DMS153 treated with DMSO at 0.1 percent for 48 hours (cell line): ENCODE measurements around the gene HOXB8.

ENCODE experiments used
- DNase-seq: peaks from one replicate; lab custom pipeline; 2025; ENCODE audit not compliant: unreplicated experiment; lab: John Stamatoyannopoulos, UW

The HOXB8 gene

GRCh38 chr17:48637323-48638260 lies 22.5 kb upstream of the HOXB8 start:
- DNase-seq, result no peak

DNA sequence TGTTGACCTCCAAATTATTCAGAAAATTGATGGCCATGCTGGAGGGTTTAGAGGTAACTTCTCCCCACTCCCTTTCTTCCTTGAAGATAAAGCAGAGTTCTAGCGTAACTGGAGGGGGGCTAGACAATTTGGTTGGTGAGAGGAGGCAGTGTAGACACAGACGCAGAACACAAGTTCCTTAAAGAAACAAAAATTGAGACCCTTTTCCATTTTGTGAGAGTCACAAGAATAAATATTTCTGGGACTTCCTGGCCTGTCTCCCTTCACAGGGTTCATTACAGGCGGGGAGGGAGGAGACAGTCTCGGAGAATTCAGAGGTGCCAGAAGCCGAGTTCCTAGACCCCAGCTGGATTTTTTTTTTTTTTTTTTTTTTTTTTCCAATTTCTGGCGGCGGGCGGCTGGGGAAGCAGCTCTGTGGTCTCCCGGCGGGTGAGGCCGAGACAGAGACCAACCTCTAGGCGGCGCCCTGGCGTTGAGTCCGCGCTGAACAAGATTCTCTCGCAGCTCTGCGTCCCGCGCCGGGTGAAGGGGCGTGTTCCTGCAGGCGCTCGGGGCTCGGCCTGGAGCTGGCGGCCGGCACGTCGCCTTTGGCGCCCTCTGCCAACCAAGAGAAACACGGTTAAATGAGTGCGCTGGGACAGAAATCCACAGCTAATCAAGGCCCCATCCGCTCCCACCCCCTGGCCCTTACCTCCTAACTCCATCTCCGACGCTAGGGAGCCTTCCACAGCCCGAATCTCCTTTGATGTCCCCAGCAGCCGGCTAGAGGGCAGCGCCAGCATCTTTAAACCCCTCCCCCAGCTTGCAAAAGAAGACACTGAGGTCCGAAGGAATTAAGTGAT lies 21.3 kb upstream of the HOXB8 start:
- no peak for DNase-seq

DNA sequence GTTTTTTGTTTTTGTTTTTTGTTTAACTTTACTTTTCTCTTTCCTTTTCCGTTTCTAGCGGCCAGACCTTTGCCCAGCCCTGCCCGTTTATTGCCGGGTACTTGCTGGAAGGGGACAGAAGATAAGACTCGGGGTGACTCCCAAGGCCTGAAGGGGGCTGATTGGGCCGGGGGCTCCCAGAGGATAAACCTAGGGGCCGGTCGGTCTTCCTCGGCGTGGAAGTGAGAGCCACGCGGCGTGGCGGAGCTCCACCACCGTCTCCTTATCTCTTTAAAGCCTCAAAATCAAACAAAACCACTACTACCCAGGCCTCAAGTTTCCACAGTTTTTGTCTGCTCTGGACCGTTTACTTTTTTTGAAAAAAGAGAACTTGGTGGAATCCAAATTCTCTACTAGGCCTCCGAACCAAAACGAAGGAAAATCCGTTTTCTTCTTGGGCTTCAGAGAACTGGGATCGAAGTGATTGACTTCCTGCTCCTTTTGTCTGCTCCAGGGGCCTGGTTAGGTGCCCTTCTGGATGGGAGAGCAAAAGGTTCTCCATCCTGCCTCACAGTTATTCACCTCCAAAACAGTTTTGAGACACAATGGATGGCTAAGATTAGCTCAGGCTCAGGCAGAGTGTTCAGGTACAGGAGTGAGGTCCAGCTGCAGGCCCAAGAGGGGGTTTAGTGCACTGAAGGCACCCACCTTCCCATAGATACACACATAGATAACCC lies 19.6 kb upstream of the HOXB8 start:
- no peak for DNase-seq

DNA sequence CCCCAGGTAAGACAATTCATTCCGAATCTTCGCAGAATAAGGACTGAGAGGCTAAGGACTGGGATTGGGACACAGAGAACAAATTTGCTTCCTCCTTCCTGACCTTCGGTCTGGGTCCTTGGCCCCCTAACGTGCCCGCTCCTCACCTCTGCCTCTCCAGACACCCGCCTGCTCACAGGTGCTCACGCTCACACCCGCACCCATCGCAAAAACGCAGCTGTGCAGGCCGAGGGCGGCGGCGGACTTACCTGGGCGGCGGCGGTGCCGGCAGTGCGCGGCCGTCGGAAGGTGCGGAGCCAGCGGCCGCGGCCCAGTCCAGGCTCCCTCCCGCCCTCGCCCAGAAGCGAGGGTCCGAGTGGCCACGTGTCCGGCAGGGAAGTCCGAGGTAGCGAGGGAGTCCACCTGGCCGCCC lies 18.2 kb upstream of the HOXB8 start:
- DNase-seq, result no peak

DNA sequence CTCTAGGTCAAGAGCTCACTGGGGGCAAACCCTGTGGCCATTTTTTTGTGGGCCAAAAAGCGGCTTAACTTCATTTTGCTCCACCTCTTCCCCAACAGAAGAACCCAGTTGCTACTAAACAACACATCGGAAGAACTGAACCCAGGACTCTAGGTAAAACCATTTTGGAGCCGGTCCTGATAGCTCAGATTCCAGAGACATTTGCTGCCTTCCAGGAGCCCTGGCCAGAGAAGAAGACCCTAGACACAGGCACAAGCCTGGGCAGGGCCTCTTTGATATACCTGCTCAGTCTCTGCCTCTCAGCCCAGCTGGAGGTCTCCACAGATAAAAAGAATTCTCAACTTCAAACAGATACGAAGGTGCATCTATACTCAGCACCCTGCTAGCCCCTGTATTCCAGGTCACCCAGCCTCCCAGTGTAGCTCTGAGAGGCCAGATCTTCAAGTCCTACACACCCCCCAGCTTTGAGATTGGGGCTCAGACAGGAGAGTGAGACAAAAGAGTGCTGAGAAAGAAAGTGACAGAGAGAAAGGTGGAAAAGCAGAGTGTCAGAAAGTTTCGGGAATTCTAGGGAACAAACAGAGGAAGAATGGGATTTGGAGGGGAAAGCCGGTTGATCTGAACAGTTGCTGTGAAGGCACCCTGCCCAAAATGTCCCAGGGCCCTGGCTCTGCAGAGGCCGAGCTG lies 17.6 kb upstream of the HOXB8 start:
- no peak for DNase-seq

DNA sequence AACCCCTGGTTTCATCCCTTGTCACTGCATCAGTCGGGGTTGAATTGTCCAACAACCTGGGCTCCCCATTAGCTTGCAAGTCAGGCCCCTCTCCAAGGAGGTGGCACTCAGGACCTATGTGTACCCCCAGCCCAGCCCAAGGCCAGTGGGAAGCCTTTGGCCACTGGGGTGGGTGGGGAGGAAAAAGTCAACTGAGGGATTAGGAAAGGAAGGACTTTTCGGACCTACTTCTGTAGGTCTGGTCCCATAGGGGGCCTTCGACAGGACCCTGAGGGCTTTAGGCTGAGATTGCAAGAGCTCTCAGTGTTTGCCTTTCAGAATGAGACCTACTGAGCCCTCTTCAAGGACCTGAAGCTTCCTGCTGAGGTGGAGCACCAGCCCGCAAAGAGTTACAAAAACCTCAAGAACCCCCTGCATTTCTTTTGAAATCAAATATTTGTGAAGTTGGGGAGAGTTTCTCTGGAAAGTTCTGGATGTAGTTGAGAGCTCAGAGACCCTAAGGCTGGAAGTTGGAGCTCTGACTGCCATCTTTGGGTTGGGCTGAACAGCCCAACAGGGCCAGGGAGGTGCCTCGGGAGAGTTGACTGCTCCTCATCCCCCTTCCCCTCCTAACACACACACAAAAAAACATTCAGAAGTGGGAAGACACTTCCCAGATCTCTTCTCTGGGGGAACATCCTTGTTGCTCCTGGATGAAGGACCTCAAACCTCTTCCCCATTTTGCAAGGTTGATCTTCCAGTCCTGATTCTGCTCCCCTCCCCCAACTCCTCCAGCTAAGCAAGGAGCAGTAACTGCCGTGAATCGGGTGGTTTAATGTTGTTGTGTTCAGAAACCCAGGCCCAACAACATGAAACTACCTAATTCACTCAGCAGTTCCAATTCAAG lies 16.8 kb upstream of the HOXB8 start:
- DNase-seq, result no peak

GRCh38 chr17:48630925-48631692 lies 16.0 kb upstream of the HOXB8 start:
- DNase-seq, result no peak

- no peak for DNase-seq
Observed at GRCh38 chr17:48630009-48630924, 15.2 kb upstream of the HOXB8 start.

GRCh38 chr17:48629411-48629759 lies 14.3 kb upstream of the HOXB8 start:
- DNase-seq, result no peak

GRCh38 chr17:48628649-48629410 lies 13.7 kb upstream of the HOXB8 start:
- no peak for DNase-seq

DNA sequence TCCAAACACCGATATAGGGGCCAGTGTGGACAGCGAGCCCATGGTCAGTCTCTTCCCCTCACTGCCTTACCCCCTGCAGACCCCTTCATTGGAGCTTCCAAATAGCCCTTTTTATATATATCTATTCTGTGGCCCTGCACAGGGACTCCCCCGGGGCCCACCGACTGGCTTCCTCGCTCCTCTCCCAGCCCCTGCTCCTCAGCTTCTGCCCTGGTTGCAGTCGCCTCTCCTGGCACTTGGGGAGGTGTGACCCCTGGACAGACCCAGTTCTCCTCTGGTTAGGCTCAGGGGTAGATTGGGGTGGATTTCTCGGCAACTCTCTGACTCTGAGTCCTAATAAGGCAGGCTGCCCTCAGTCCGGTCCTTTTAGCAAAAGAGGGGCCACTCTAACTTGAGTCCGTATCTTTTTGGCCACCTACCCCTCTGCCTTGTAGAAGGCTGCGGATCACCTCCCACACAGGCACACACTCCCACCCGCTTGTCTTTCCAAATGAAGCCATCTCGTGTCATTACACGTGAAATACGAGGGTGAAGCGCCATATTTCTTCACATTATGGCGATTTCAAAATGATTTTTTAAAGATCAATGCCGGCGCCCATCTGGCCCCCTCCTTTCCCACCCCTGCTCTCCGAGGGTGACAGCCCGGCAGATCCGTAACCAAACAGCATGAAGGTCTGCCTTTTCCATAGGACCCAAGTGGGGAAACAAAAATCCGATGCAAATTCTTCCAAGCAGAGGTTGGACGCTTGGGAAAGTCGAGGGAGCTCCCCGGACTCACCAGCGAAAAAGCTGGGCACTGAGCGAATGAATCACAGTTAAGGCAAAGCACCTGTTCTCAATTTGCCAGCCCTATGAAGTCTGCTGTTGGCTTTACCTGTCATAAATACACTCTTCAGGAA lies 12.8 kb upstream of the HOXB8 start:
- no peak for DNase-seq

GRCh38 chr17:48627118-48627597 lies 12.1 kb upstream of the HOXB8 start:
- no peak for DNase-seq

DNA sequence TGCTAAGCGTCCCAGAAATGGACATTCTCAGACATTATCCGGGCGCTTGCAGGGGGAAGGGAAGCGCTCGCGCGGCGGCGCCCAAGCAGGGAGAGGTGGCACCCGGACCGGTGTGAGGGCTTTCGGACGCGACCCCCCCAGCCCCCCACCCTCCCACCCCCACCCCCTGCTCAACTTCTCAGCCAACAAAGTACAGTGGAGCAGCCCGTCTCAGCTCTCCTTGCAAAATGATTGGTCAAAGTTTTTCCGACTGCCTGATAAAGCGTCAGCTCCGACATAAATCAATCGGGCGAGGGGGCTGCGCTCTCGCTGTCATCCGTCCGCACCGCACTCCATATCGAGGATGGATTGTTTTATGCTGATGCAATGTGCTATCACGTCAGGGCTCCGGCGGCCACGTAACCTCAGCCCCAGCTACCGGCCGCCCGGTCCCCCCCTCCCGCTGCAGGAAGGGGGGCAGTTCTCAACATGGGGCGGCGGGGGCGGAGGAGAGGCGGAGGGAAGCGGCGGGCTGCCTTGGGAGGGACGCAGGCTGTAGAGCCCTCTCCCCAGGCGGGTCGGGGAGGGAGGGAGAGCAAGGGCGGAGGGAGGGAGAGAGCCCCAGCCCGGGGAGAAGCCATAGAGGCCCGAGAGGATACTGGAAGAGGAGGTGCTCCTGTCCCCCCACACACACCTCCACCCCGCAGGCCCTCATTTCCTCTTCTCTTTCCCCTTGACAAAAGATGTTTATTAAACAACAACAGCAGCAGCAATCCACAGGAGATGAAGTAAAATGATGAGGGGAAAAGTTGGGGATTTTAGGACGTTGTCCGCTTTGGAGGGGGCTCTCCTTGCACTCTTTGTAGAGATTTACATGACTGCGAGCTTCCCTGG lies 11.4 kb upstream of the HOXB8 start, which contains the start of gene HOXB9:
TSS of gene HOXB9 (minus strand) at position 114 of the 873 bp plus-strand sequence. CDS start at position 25, 89 bp downstream.
- DNase-seq, result no peak

GRCh38 chr17:48625495-48626244 lies 10.6 kb upstream of the HOXB8 start:
- DNase-seq, result no peak
